ENCODE results near the gene POU1F1.

GRCh38 chr3:87260270-87260669, 16.1 kb downstream of the POU1F1 start:
- TF ChIP-seq CTCF (IDR thresholded peaks at IDR 0.05) = peak; percentile 44 to 65 (median 48)
- TF ChIP-seq POLR2A (IDR thresholded peaks at IDR 0.05) = no peak

Measured in adrenal gland (tissue), 5 donors.